ENCODE data around the gene TAAR5. TPM values are rescaled to one million over a fixed set of nuclear protein-coding genes. Genes with fewer than 3 reads are reported as not detected.

TAAR5 gene
- total RNA-seq, 1 donor from 2014 or later: not detected

DNA sequence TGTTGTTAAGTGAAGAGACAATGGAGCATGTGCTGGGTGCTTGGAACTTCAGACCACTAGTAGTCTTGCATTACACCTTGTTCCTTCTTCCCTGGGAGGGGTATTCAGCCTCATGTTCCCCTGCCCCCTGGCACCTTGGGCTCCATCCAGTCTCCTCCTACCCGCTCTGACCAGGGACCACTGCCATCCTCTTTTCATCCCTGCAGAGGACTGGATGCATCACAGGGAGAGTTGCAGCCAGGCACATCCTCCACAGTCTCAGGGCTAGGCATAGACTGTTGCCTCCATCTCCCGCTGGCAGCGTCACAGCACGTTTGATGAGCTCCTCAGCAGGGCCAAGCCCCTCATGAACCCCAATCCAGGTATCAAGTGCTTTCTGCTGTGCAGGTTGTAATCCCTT, 38.3 kb downstream of the TAAR5 start:
- no peak for DNase-seq (ENCODE audit: low read depth)
- TF ChIP-seq, protein P1, sequence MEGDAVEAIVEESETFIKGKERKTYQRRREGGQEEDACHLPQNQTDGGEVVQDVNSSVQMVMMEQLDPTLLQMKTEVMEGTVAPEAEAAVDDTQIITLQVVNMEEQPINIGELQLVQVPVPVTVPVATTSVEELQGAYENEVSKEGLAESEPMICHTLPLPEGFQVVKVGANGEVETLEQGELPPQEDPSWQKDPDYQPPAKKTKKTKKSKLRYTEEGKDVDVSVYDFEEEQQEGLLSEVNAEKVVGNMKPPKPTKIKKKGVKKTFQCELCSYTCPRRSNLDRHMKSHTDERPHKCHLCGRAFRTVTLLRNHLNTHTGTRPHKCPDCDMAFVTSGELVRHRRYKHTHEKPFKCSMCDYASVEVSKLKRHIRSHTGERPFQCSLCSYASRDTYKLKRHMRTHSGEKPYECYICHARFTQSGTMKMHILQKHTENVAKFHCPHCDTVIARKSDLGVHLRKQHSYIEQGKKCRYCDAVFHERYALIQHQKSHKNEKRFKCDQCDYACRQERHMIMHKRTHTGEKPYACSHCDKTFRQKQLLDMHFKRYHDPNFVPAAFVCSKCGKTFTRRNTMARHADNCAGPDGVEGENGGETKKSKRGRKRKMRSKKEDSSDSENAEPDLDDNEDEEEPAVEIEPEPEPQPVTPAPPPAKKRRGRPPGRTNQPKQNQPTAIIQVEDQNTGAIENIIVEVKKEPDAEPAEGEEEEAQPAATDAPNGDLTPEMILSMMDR (conservative IDR thresholded peaks at IDR 0.05; ENCODE audit: low read depth, low read length): no peak
- no peak overlapping the region for H3K4me3 ChIP-seq (ENCODE audit: low read depth, low read length)

DNA sequence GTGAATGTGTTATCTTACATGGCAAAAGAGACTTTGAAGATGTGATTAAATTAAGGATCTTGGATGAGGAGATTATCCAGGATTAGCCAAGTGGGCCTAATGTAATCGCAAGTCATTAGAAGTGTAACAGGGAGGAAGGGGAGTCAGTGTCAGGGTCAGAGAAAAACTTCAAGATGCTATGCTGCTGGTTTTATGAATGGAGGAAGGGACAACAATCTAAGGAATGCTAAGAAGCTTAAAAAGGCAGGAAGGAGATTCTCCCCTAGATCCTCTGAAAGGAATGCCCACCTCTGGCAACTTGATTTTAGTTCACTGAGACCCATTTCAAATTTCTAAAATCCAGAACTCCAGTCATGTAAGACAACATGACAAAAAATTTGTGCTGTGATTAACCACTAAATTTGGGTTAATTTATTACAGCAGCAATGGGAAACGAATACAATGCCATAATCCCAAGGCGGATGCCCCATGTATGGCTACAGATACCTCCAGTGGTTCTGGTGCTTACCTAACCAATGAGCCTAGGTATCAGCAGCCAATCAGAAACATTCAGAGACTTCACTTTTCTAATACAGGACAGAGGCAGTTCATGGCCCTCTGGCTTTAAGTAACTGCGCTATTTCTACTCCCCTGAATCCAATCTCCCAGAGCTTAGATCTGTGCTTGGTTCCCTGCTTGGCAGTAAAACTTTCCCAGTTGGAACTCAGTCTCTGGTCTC, 40.6 kb downstream of the TAAR5 start:
- H3K4me3 ChIP-seq (ENCODE audit: low read depth, low read length): no peak overlapping the region
- no peak for DNase-seq (ENCODE audit: low read depth)
- TF ChIP-seq, protein P1 (conservative IDR thresholded peaks at IDR 0.05; ENCODE audit: low read depth, low read length): no peak

DNA sequence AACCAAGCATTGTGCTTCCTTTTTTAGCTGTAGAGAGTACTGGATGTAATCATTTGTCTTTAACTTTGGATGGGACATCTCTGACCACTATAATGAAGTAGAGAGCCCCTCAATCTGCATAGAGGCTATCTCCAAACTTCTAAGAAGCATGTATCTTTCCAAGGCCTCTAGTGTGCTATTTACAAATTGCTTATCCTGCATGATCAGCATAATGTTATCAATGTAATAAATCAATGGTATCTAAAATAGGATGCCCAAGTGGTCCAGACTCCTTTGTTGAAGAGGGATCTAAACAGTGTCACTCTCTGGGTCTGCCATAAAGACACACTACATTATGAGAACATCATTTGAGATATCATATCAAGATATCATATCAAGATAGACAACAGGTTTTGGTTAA, 44.7 kb downstream of the TAAR5 start:
- DNase-seq (ENCODE audit: low read depth): no peak
- TF ChIP-seq, protein P1 (conservative IDR thresholded peaks at IDR 0.05; ENCODE audit: low read depth, low read length): no peak
- H3K4me3 ChIP-seq (ENCODE audit: low read depth, low read length): no peak overlapping the region

Other genes starting within 250 kb of the TAAR5 start
- 28.5 and 47.9 TPM in 2 replicates for gene MOXD1, start 188.3 kb downstream of the TAAR5 start, total RNA-seq
- 25.8 and 36.8 TPM in 2 replicates for gene STX7, start 76.6 kb downstream of the TAAR5 start, total RNA-seq
- not detected in 2 replicates for gene TAAR9, start 51.5 kb downstream of the TAAR5 start, total RNA-seq
- gene TAAR8, start 37.1 kb downstream of the TAAR5 start, total RNA-seq: not detected in 2 replicates
- gene TAAR6, start 19.4 kb downstream of the TAAR5 start, total RNA-seq: not detected in 2 replicates
- gene TAAR2, start 34.5 kb upstream of the TAAR5 start, total RNA-seq: not detected in 2 replicates
- not detected in 2 replicates for gene TAAR1, start 69.4 kb upstream of the TAAR5 start, total RNA-seq
- under 0.01 and 0.14 TPM in 2 replicates for gene VNN1, start 124.3 kb upstream of the TAAR5 start, total RNA-seq
- 0.29 and 1.7 TPM in 2 replicates for gene VNN2, start 168.2 kb upstream of the TAAR5 start, total RNA-seq
- gene SLC18B1, start 208.9 kb upstream of the TAAR5 start, total RNA-seq: 3.4 and 5.4 TPM in 2 replicates
- gene RPS12, start 224.8 kb upstream of the TAAR5 start, total RNA-seq: 2,462 and 2,776 TPM in 2 replicates

All from epithelial cell of proximal tubule (primary cell).